Panc1 (cell line): ENCODE measurements around the gene CCDC157.

Experiments
- POLR2AphosphoS5 ChIP-seq: IDR thresholded peaks from 2 replicates; pipeline ENCODE4 v1.6.1; 2012; ENCODE audit warnings: mild to moderate bottlenecking, low read depth, low read length, moderate library complexity
- SIN3A ChIP-seq: IDR thresholded peaks from 2 replicates; pipeline ENCODE4 v1.6.1; 2012; ENCODE audit warnings: low read depth, mild to moderate bottlenecking, low read length, moderate library complexity, borderline replicate concordance; ENCODE audit not compliant: insufficient read depth
- TCF7L2 ChIP-seq: IDR thresholded peaks from 2 replicates; pipeline ENCODE4 v1.6.1; 2011; ENCODE audit warnings: mild to moderate bottlenecking, low read depth, low read length, inconsistent platforms
- TF ChIP-seq, protein P1 (sequence below), 2 experiments: IDR thresholded peaks; 2 replicates each; pipeline ENCODE4 v1.6.1; 2011 to 2012; ENCODE audit warnings: low read depth in 2 of 2, control low read depth in 1 of 2, low read length in 1 of 2, mild to moderate bottlenecking in 1 of 2, moderate library complexity in 1 of 2; ENCODE audit not compliant: insufficient read depth in 1 of 2
- TF ChIP-seq, protein P2 (sequence below): fragments of 450-650 bp; IDR thresholded peaks from 2 replicates; pipeline ENCODE4 v1.5.1; 2017; ENCODE audit warnings: mild to moderate bottlenecking

DNA sequence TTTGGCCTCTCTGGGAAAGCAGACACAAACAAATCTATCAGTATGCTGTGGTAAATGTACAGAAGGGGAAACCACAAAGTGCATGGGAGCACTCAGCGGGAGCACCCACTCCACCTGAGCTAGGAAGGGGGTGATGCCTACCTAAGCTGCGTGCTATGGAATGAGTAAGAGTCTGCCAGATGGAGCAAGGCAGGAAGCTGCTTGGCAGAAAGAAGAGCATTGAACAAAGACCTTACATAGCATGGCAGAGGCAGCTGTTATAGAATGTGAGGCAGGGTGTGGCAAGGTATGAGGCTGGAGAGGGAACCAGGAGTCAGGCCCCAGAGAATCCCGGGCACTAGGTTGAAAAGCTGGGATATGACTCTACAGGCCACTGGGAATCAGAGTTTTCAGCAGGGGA, 55.0 kb downstream of the CCDC157 start:
- TF ChIP-seq, protein P1, sequence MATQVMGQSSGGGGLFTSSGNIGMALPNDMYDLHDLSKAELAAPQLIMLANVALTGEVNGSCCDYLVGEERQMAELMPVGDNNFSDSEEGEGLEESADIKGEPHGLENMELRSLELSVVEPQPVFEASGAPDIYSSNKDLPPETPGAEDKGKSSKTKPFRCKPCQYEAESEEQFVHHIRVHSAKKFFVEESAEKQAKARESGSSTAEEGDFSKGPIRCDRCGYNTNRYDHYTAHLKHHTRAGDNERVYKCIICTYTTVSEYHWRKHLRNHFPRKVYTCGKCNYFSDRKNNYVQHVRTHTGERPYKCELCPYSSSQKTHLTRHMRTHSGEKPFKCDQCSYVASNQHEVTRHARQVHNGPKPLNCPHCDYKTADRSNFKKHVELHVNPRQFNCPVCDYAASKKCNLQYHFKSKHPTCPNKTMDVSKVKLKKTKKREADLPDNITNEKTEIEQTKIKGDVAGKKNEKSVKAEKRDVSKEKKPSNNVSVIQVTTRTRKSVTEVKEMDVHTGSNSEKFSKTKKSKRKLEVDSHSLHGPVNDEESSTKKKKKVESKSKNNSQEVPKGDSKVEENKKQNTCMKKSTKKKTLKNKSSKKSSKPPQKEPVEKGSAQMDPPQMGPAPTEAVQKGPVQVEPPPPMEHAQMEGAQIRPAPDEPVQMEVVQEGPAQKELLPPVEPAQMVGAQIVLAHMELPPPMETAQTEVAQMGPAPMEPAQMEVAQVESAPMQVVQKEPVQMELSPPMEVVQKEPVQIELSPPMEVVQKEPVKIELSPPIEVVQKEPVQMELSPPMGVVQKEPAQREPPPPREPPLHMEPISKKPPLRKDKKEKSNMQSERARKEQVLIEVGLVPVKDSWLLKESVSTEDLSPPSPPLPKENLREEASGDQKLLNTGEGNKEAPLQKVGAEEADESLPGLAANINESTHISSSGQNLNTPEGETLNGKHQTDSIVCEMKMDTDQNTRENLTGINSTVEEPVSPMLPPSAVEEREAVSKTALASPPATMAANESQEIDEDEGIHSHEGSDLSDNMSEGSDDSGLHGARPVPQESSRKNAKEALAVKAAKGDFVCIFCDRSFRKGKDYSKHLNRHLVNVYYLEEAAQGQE (IDR thresholded peaks at IDR 0.05; ENCODE audit: insufficient read depth in 1 of 2, low read depth in 2 of 2, low read length in 1 of 2) = no peak
- TF ChIP-seq, protein P2, sequence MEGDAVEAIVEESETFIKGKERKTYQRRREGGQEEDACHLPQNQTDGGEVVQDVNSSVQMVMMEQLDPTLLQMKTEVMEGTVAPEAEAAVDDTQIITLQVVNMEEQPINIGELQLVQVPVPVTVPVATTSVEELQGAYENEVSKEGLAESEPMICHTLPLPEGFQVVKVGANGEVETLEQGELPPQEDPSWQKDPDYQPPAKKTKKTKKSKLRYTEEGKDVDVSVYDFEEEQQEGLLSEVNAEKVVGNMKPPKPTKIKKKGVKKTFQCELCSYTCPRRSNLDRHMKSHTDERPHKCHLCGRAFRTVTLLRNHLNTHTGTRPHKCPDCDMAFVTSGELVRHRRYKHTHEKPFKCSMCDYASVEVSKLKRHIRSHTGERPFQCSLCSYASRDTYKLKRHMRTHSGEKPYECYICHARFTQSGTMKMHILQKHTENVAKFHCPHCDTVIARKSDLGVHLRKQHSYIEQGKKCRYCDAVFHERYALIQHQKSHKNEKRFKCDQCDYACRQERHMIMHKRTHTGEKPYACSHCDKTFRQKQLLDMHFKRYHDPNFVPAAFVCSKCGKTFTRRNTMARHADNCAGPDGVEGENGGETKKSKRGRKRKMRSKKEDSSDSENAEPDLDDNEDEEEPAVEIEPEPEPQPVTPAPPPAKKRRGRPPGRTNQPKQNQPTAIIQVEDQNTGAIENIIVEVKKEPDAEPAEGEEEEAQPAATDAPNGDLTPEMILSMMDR = no peak
- TF ChIP-seq POLR2AphosphoS5 (no peak), TCF7L2 (no peak), SIN3A (no peak)
